CD4-positive, CD25-positive, alpha-beta regulatory T cell (primary cell): ENCODE measurements around the gene CD82. TPM values are rescaled to one million over a fixed set of nuclear protein-coding genes. Genes with fewer than 3 reads are reported as not detected.

Source experiments
- ATAC-seq, 2 donors: fragments of 150-1000 bp; cut with Tn5 transposase; one replicate each; pipeline ENCODE4 v1.10.0; 2021; ENCODE audit warnings: low read depth in 2 of 2, moderate number of reproducible peaks in 2 of 2, moderate library complexity in 1 of 2
- DNase-seq, 3 donors: peaks; one replicate each; pipeline versions ENCODE4 v3.0.0 to v3.0.0-alpha.2; 2012 to 2022; ENCODE audit warnings: mixed read lengths in 1 of 3
- H3K27ac ChIP-seq: one replicate; pipeline ENCODE4 v1.7.0; 2013; ENCODE audit warnings: mild to moderate bottlenecking, low read length; ENCODE audit not compliant: insufficient read depth, poor library complexity, severe bottlenecking
- H3K27me3 ChIP-seq: one replicate; pipeline ENCODE4 v1.7.0; 2013; ENCODE audit warnings: low read length; ENCODE audit not compliant: control insufficient read depth, insufficient read depth
- H3K36me3 ChIP-seq: one replicate; pipeline ENCODE4 v1.7.0; 2013; ENCODE audit warnings: mild to moderate bottlenecking, low read length, moderate library complexity; ENCODE audit not compliant: control insufficient read depth, insufficient read depth
- H3K4me1 ChIP-seq: 2 replicates; pipeline ENCODE4 v1.7.0; 2013; ENCODE audit warnings: mild to moderate bottlenecking, low read length; ENCODE audit not compliant: insufficient read depth, control insufficient read depth, poor library complexity, severe bottlenecking
- H3K4me3 ChIP-seq: one replicate; pipeline ENCODE4 v1.7.0; 2013; ENCODE audit warnings: low read depth, mild to moderate bottlenecking, low read length, moderate library complexity
- H3K9me3 ChIP-seq, 2 experiments: 1 replicate in 1 of 2; 2 replicates in 1 of 2; pipeline ENCODE4 v1.7.0; 2013; ENCODE audit warnings: low read length in 2 of 2, mild to moderate bottlenecking in 1 of 2, moderate library complexity in 1 of 2; ENCODE audit not compliant: control insufficient read depth in 2 of 2
- H3K27ac Mint-ChIP-seq, 3 donors: one replicate each; pipeline ENCODE4 v1.8.0; 2020 to 2022; ENCODE audit warnings: mild to moderate bottlenecking in 3 of 3, mixed read lengths in 3 of 3, moderate library complexity in 2 of 3
- H3K27me3 Mint-ChIP-seq: one replicate; pipeline ENCODE4 v1.8.0; 2022; ENCODE audit warnings: mild to moderate bottlenecking, mixed read lengths
- H3K36me3 Mint-ChIP-seq: one replicate; pipeline ENCODE4 v1.8.0; 2020; ENCODE audit warnings: mixed read lengths
- H3K4me1 Mint-ChIP-seq, 4 donors: one replicate each; pipeline ENCODE4 v1.8.0; 2020 to 2022; ENCODE audit warnings: mixed read lengths in 4 of 4, mild to moderate bottlenecking in 1 of 4
- H3K4me3 Mint-ChIP-seq, 4 donors: one replicate each; pipeline ENCODE4 v1.8.0; 2020 to 2022; ENCODE audit warnings: mild to moderate bottlenecking in 4 of 4, mixed read lengths in 4 of 4, moderate library complexity in 3 of 4
- H3K9me3 Mint-ChIP-seq, 7 donors: one replicate each; pipeline ENCODE4 v1.8.0; 2020 to 2022; ENCODE audit warnings: mixed read lengths in 7 of 7, mild to moderate bottlenecking in 3 of 7, moderate library complexity in 2 of 7
- polyA plus RNA-seq, 4 donors: library from polyadenylated mRNA; unstranded; fragments of 300-500 nt; fragmentation: Illumina TruSeq; gene quantifications; one replicate each; pipeline ENCODE4 v1.2.3, GENCODE V29; 2021
- total RNA-seq: library from RNA; stranded (reverse); gene quantifications from one replicate; pipeline ENCODE4 v1.2.3, GENCODE V29; 2022

CD82 gene
- total and polyA plus RNA-seq, 5 donors from 2014 or later, result 81.0 to 167 (median 132) TPM

DNA sequence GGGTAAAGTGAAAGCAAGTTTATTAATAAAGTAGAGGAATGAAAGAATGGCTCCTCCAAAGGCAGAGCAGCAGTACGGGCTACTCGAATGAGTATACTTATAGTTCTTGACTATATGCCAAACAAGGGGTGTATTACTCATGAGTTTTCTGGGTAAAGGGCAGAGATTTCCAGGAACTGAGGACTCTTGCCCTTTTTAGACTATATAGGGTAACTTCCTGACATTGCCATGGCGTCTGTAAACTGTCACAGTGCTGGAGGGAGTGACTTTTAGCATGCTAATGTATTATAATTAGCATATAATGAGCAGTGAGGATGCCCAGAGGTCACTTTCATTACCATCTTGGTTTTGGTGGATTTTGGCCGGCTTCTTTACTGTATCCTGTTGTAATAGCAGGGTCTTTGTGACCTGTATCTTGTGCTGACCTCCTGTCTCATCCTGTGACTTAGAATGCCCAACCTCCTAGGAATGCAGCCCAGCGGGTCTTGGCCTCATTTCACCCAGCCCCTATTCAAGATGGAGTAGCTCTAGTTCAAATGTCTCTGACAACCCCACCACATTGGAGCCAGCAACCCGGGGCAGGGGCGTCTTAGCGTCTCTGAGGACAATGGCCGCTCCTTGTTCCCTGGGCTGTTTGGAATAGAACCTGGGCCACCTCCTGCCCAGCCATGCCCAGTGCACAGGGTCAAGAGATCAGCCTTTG is 34.9 kb upstream of the CD82 start:
- ATAC-seq (peak; percentile 72 to 81), DNase-seq (peak in 1 of 3 donors; percentile 97)
- H3K27ac Mint-ChIP-seq, result no peak overlapping the region

DNA sequence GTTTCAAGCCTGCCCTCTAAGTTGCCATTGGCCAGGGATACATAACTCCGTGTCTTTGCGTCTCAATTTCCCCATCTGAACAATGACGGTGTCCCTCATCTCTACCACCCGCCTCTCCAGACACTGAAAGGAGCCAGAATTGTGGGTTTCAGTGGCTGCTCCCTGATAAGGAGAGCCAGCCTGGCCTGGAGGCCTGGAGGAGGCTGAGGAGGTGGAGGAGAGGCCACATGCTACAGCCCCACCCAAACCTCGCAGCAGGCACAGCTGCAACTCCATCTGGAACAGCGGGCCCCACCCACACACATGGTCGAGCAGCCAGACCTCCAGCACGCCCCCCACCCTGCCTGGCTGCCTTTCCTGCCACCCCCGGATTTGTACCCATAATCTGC is 34.4 kb upstream of the CD82 start:
- no peaks in the 10 kb centered on the region for H3K9me3 Mint-ChIP-seq
- Histone ChIP-seq H3K4me3 (no peak overlapping the region), H3K27ac (no peak overlapping the region)

More for the DNA sequence above, 34.9 kb upstream of the CD82 start:
- no peaks in the 10 kb centered on the region for H3K36me3 ChIP-seq
- no peaks in the 10 kb centered on the region for H3K9me3 Mint-ChIP-seq
- H3K4me1 ChIP-seq, result no peaks in the 10 kb centered on the region
- no peaks in the 10 kb centered on the region for H3K27me3 ChIP-seq
- H3K27me3 Mint-ChIP-seq, result no peaks in the 10 kb centered on the region
- H3K9me3 ChIP-seq, result no peaks in the 10 kb centered on the region
- no peak overlapping the region for H3K27ac ChIP-seq
- peaks cover 0 to 14% (median 6%) of the 10 kb centered on the region in 4 donors for H3K4me1 Mint-ChIP-seq
- no peak overlapping the region for H3K4me3 Mint-ChIP-seq
- no peaks in the 10 kb centered on the region for H3K36me3 Mint-ChIP-seq
- H3K4me3 ChIP-seq, result no peak overlapping the region

DNA sequence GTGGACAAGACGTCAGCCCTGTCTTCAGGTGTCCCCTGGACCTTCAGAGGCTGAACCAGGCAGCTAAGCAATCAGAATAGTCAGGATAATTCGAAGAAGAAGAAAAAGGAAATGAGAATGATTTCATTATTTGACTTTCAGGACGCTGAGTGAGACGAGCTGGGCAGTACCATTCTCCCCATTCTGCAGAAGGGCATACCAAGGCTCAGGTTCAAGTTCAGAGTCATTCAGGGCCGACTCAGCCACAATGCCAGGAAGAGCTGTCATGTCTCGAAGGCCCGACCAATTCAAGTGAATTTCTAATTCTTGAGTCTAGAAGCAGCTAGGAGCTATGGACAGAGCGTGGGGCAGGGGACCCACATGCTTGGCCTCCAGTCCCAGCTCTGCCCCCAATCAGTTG is 33.8 kb upstream of the CD82 start:
- DNase-seq (no peak), ATAC-seq (no peak)
- no peaks in the 10 kb centered on the region for H3K36me3 Mint-ChIP-seq
- Histone ChIP-seq H3K27ac (no peak overlapping the region), H3K27me3 (no peaks in the 10 kb centered on the region), H3K4me1 (no peaks in the 10 kb centered on the region), H3K4me3 (no peak overlapping the region), H3K36me3 (no peaks in the 10 kb centered on the region), H3K9me3 (no peaks in the 10 kb centered on the region)
- peaks cover 0 to 14% (median 6%) of the 10 kb centered on the region in 4 donors for H3K4me1 Mint-ChIP-seq
- H3K27ac Mint-ChIP-seq, result no peak overlapping the region
- no peak overlapping the region for H3K4me3 Mint-ChIP-seq
- H3K9me3 Mint-ChIP-seq, result no peaks in the 10 kb centered on the region
- H3K27me3 Mint-ChIP-seq, result no peaks in the 10 kb centered on the region

More for the DNA sequence above, 34.4 kb upstream of the CD82 start:
- ATAC-seq (no peak), DNase-seq (no peak)
- no peaks in the 10 kb centered on the region for H3K36me3 ChIP-seq
- peaks cover 0 to 14% (median 6%) of the 10 kb centered on the region in 4 donors for H3K4me1 Mint-ChIP-seq
- H3K4me1 ChIP-seq, result no peaks in the 10 kb centered on the region
- no peak overlapping the region for H3K4me3 Mint-ChIP-seq
- no peak overlapping the region for H3K27ac Mint-ChIP-seq
- H3K9me3 ChIP-seq, result no peaks in the 10 kb centered on the region
- H3K27me3 Mint-ChIP-seq, result no peaks in the 10 kb centered on the region
- no peaks in the 10 kb centered on the region for H3K36me3 Mint-ChIP-seq
- no peaks in the 10 kb centered on the region for H3K27me3 ChIP-seq

DNA sequence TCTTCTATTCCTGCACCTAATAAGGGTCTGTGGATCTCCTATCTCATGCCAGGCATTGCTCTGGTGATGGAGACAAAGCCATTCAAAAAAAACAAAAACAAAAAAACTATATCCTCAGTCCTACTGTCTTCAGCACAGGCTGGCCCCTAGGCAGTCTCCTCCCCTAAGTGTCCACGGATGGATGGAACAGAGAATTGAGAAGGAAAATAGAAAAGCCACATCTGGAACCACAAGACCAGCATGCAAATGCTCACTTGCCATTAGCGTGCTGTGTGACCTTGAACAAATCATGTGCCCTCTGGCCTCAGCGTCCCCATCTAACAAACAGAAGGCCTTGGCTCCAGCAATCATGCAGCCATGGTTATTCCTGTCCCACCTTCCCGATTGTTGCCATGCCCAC is 32.7 kb upstream of the CD82 start:
- Mint-ChIP-seq H3K4me3 (no peak overlapping the region), H3K27ac (no peak overlapping the region), H3K27me3 (no peaks in the 10 kb centered on the region), H3K36me3 (no peaks in the 10 kb centered on the region), H3K4me1 (peaks cover 0 to 14% (median 6%) of the 10 kb centered on the region in 4 donors), H3K9me3 (no peaks in the 10 kb centered on the region)
- H3K36me3 ChIP-seq, result no peaks in the 10 kb centered on the region
- H3K4me1 ChIP-seq, result no peaks in the 10 kb centered on the region
- no peaks in the 10 kb centered on the region for H3K9me3 ChIP-seq
- no peak overlapping the region for H3K27ac ChIP-seq
- no peak overlapping the region for H3K4me3 ChIP-seq
- DNase-seq, result no peak
- H3K27me3 ChIP-seq, result no peaks in the 10 kb centered on the region
- no peak for ATAC-seq

DNA sequence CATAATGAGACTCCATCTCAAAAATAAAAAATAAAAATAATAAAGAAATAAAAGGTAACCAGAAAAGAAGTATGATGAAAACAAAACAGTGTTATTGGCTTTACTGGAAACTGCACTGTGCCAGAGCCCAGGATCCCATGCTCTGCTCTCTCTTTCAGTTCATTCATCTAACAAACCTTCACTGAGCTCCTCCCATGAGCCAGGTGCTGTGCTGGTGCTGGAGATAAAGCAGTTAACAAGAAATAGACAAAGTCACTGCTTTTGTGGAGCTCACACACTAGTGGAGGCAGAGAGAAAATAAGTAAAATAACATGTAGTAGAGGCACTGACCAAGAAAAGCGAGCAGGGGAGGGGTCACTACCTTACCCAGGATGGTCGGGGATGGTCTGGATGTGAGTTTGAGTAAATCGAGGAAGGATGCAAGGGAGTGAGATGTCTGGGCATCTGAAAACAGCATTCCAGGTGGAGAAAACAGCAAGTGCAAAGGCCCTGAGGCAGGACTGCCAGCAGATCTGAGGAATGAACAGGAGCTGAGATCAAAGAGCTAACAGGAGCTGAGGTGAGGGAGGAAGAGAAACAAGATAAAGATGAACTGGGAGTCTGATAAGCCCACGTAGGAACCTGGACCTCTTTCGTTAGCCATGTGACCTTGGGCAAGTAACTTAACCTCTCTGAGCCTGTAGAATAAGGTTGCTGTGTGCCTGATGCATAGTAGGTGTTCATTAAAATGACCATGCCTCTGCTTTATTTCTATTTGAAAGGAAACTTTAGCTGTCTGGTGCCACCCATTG is 31.3 kb upstream of the CD82 start:
- Mint-ChIP-seq H3K36me3 (no peaks in the 10 kb centered on the region), H3K27me3 (no peaks in the 10 kb centered on the region), H3K27ac (no peak overlapping the region), H3K4me1 (peaks cover 0 to 17% (median 6%) of the 10 kb centered on the region in 4 donors), H3K9me3 (no peaks in the 10 kb centered on the region), H3K4me3 (no peak overlapping the region)
- no peaks in the 10 kb centered on the region for H3K27me3 ChIP-seq
- ATAC-seq, result no peak
- H3K27ac ChIP-seq, result no peak overlapping the region
- DNase-seq, result no peak
- H3K9me3 ChIP-seq, result no peaks in the 10 kb centered on the region
- no peaks in the 10 kb centered on the region for H3K4me1 ChIP-seq
- H3K4me3 ChIP-seq, result no peak overlapping the region
- no peaks in the 10 kb centered on the region for H3K36me3 ChIP-seq

DNA sequence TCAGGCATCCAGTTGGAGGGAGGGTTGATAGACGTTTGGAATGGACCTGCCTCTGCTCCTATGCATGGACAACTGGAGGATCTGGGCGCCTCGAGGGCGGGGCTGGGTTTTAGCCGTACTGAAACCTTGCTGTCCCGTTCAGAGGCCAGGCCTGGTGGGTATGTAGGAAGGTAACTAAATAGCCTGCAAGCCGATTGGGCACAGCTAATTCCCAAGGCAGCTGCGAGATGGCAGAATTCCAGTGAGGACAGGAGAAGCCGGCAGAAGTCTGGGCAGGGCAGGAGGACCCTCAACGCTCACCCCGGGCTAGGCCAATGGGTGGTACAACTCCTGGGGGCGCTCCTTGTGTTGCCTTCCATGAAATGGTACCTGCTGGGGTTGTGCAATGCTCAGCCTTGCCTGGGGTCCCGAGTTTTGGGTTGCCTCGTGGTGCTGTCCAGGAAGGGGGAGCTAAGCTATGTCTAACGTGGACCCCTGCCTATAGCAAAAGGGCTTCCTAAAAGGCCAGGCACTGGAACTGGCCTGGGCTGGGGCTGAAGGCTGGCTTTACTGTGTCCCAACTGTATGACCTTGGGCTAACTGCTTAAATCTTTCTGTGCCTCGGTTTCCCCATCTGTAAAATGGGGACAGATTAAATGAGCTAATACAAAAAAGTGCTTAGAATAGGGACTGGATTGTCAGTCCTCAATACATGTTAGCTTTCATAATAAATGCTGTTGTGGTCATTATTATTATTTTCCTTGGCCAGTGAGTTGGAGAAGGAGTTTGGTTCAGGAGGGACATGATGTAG is 30.1 kb upstream of the CD82 start:
- Mint-ChIP-seq H3K9me3 (no peaks in the 10 kb centered on the region), H3K27ac (peak overlapping the region in 1 of 3 donors; percentile 64)
- no peak overlapping the region for H3K4me3 ChIP-seq

DNA sequence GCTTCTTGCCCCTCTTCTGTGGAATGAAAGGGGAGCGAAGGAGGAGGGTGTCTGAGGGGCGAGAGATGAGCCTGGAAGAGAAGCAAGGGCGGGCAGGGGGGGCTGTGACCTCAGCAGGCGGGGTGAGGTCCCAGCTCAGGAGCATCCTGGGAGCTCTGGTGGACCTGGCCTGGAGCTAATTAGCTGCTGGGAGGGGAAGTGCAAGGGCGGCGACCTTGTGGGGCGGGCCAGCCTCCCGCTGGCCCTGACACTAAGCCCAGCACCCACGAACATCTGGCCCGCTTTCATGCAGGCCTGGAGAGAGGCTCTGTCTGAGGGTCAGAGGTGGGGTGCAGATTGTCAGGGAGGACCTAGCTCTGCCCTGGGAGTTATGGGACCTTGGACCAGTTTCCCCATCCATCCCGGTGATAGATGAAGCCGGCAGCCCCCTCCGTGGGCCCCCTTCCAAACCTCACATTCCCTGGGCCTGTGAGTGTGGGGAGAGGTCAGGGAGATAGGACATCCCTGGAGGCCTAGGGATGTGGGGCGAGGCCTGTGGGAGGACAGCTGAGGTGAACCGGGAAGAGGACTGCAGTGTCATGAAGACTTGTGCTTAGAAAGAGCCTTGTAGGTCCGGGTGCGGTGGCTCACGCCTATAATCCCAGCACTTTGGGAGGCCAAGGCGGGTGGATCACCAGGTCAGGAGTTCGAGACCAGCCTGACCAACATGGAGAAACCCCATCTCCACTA is 28.5 kb upstream of the CD82 start:
- Mint-ChIP-seq H3K36me3 (no peaks in the 10 kb centered on the region), H3K27me3 (no peaks in the 10 kb centered on the region), H3K9me3 (no peaks in the 10 kb centered on the region), H3K27ac (no peak overlapping the region), H3K4me3 (no peak overlapping the region), H3K4me1 (peaks cover 0 to 3% (median 0%) of the 10 kb centered on the region in 4 donors)
- Histone ChIP-seq H3K4me1 (no peaks in the 10 kb centered on the region), H3K36me3 (no peaks in the 10 kb centered on the region), H3K4me3 (no peak overlapping the region), H3K27ac (no peak overlapping the region), H3K9me3 (no peaks in the 10 kb centered on the region), H3K27me3 (no peaks in the 10 kb centered on the region)
- no peak for DNase-seq
- ATAC-seq, result no peak

More for the DNA sequence above, 30.1 kb upstream of the CD82 start:
- H3K4me3 Mint-ChIP-seq, result no peak overlapping the region
- Histone ChIP-seq H3K9me3 (no peaks in the 10 kb centered on the region), H3K27ac (no peak overlapping the region), H3K27me3 (no peaks in the 10 kb centered on the region), H3K4me1 (no peaks in the 10 kb centered on the region), H3K36me3 (no peaks in the 10 kb centered on the region)
- no peaks in the 10 kb centered on the region for H3K27me3 Mint-ChIP-seq
- DNase-seq, result no peak
- ATAC-seq, result no peak
- no peaks in the 10 kb centered on the region for H3K36me3 Mint-ChIP-seq
- peaks cover 0 to 12% (median 4%) of the 10 kb centered on the region in 4 donors for H3K4me1 Mint-ChIP-seq
